ENCODE data around the gene ARIH2. TPM values are rescaled to one million over a fixed set of nuclear protein-coding genes. Genes with fewer than 3 reads are reported as not detected.
A peak's percentile ranks its signal among the peaks of the same experiment; 100 is the strongest.

The ARIH2 gene
- total RNA-seq, 2 experiments from 2014 or later: 102 to 112 TPM

DNA sequence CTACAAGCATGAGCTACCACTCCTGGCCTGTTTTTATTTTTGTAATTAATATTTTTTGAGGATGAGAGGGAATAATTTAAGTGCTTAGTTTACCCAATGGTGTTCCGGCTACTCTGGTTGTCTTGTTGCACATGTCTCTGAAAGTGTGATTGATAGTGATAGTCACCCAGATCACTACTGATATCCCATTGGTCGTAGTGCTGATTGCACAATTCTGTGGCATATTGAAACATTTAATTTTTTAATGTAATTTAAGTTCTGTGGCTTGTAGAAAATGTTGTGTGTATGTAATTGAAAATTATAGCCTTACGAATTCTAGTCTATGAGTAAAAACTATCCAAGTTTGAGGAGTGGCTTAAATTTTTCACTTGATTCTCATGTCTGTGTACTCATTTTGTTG lies 11.9 kb downstream of the ARIH2 start:
- no peaks in the 10 kb centered on the region for H3K9me3 Mint-ChIP-seq (ENCODE audit: insufficient read depth)
- peaks cover 77% of the 10 kb centered on the region for H3K36me3 Mint-ChIP-seq (ENCODE audit: low read depth)
- H3K4me1 Mint-ChIP-seq (ENCODE audit: low read depth): peaks cover 73% of the 10 kb centered on the region
- DNase-seq (no peak), ATAC-seq (no peak)
- no peak overlapping the region for H3K4me3 Mint-ChIP-seq
- no peak overlapping the region for H3K27ac Mint-ChIP-seq
- H3K27me3 Mint-ChIP-seq (ENCODE audit: low read depth): no peaks in the 10 kb centered on the region
- POLR2A ChIA-PET: interaction anchor here (0.6 to 4.3 kb wide), 2 partner anchors 12 to 57 kb away, joined by 3 to 28 read pairs; partner anchors contain the start of gene ARIH2
- CTCF ChIA-PET: interaction anchor here (2.1 to 5.2 kb wide), 3 partner anchors 11 to 32 kb away, joined by 6 to 28 read pairs (median 15); partner anchors contain the start of genes ARIH2 and SLC25A20

DNA sequence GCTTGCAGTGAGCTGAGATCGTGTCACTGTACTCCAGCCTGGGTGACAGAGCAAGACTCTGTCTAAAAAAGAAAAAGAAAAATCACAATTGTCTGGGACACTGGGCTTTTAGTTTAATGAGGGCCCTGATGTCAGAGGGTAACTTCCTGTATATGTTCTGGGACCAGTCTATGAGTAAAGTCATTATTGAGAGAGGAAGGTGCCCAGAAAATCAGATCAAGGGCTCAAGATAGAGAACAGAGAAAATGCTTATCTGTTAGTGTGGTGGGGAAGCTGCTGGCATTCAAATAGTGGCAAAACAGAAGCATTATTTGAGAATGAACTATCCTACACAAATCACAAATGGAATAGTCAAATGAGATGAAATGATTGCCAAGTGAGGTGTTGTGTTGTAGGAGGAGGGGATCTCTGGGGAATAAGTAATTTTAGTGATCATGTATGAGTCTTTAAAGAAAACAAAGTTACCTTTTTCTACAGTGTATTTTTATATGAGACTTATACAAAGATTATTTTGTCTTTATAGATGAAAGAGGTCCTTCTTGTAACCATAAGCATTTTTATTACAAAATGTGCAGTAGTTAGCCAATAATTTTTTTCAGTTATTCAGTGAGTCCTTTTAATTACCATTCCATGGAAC lies 13.4 kb downstream of the ARIH2 start:
- ChIA-PET CTCF (interaction anchor here (1.6 to 5.2 kb wide), 3 partner anchors 13 to 56 kb away, joined by 6 to 28 read pairs (median 8); partner anchors contain the start of gene ARIH2), POLR2A (interaction anchor here (1.3 kb wide), 1 partner anchor 13 kb away, joined by 5 read pairs; the partner anchor contains the start of gene ARIH2)
- H3K4me1 Mint-ChIP-seq (ENCODE audit: low read depth): peaks cover 67% of the 10 kb centered on the region
- no peaks in the 10 kb centered on the region for H3K9me3 Mint-ChIP-seq (ENCODE audit: insufficient read depth)
- H3K27ac Mint-ChIP-seq: peak overlapping the region; percentile 69
- no peak for DNase-seq
- H3K36me3 Mint-ChIP-seq (ENCODE audit: low read depth): peaks cover 73% of the 10 kb centered on the region
- no peaks in the 10 kb centered on the region for H3K27me3 Mint-ChIP-seq (ENCODE audit: low read depth)
- no peak overlapping the region for H3K4me3 Mint-ChIP-seq
- no peak for ATAC-seq

DNA sequence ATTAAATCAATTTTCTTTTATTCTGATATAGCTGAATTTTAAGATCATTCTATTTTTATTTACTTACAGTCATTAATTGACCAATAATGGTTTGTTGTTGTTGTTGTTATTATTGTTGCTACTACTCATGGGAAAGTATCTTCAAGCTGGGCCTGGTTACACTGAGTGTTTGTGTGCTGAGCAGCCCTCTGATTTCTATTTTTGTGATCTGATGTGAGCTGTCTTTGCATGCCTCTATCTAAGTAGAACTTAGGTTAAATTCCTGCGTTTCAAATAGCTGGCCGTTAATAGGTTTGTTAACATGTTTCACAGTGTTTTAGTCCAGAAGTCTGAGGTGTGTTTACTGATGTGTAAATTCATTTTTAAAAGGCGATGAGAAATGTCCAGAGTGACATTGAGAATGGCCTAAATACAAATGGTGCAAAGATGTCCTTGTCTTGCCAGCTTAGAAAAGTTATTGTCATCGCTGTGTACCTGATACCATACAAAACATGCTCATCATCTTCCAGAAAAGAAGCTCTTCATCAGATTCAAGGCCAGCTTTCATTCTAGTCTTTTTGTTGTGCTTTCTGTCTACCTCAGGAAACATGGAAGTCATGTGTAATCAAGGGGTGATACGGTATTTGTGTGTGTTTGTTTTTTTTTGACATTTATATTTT lies 15.8 kb downstream of the ARIH2 start:
- Mint-ChIP-seq H3K27me3 (ENCODE audit: low read depth) (no peaks in the 10 kb centered on the region), H3K9me3 (ENCODE audit: insufficient read depth) (no peaks in the 10 kb centered on the region), H3K4me1 (ENCODE audit: low read depth) (peaks cover 55% of the 10 kb centered on the region), H3K27ac (no peak overlapping the region), H3K4me3 (no peak overlapping the region), H3K36me3 (ENCODE audit: low read depth) (peaks cover 65% of the 10 kb centered on the region)
- ATAC-seq: no peak
- POLR2A ChIA-PET: interaction anchor here (0.5 kb wide), 1 partner anchor 66 kb away, joined by 3 read pairs; no protein-coding TSS in a partner anchor
- CTCF ChIA-PET: interaction anchor here (1.4 to 2.7 kb wide), 4 partner anchors 16 to 499 kb away, joined by 4 to 8 read pairs (median 6); partner anchors contain the start of gene ARIH2
- no peak for DNase-seq

DNA sequence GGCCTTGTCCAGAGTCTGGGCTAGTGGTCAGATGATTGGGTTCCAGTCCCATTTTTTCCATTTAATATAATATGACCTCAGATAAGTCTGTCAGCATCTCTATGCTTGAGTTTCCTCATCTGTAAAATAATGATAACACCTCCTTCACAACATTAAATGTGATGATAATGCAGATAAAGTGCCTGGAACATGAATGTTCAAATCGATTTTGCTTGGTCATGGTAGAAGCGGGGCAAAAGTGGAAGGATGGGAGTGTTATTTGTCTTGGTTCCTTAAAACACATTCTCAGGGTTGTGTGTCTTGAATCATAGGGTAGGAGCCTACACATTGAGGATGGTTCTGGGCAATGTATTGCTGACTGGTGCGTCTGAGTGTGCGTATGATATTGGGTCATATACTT lies 16.9 kb downstream of the ARIH2 start:
- ChIA-PET CTCF (interaction anchor here (1.6 to 2.0 kb wide), 2 partner anchors 17 to 500 kb away, joined by 5 to 8 read pairs; no protein-coding TSS in a partner anchor), POLR2A (no interaction called here)
- no peak overlapping the region for H3K4me3 Mint-ChIP-seq
- DNase-seq: no peak
- ATAC-seq: no peak
- H3K9me3 Mint-ChIP-seq (ENCODE audit: insufficient read depth): no peaks in the 10 kb centered on the region
- peaks cover 47% of the 10 kb centered on the region for H3K4me1 Mint-ChIP-seq (ENCODE audit: low read depth)
- H3K27ac Mint-ChIP-seq: no peak overlapping the region
- H3K36me3 Mint-ChIP-seq (ENCODE audit: low read depth): peaks cover 57% of the 10 kb centered on the region
- H3K27me3 Mint-ChIP-seq (ENCODE audit: low read depth): no peaks in the 10 kb centered on the region

DNA sequence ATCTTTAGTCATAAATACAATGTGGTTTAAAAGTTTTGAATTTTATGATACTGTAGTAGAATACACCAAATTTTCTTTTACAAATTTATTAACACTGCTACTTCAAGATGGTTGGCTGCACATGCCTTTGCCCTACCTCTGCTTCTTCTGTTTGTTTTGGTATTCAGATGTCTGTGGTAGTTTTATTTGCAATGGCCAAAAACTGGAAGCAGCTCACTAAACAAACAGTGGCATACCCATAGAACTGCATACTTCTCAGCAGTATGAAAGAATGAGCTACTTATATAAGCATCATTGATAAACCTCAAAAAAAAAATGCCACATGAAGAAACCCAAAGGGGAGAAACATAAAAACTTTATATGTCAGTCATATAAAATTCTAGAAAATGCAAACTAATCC lies 19.5 kb downstream of the ARIH2 start:
- Mint-ChIP-seq H3K27me3 (ENCODE audit: low read depth) (no peaks in the 10 kb centered on the region), H3K27ac (no peak overlapping the region), H3K4me3 (no peak overlapping the region), H3K36me3 (ENCODE audit: low read depth) (peaks cover 48% of the 10 kb centered on the region), H3K9me3 (ENCODE audit: insufficient read depth) (no peaks in the 10 kb centered on the region), H3K4me1 (ENCODE audit: low read depth) (peaks cover 32% of the 10 kb centered on the region)
- DNase-seq: no peak
- ChIA-PET POLR2A (no interaction called here), CTCF (interaction anchor here (1.2 kb wide), 1 partner anchor 14 kb away, joined by 3 read pairs; no protein-coding TSS in a partner anchor)
- no peak for ATAC-seq

DNA sequence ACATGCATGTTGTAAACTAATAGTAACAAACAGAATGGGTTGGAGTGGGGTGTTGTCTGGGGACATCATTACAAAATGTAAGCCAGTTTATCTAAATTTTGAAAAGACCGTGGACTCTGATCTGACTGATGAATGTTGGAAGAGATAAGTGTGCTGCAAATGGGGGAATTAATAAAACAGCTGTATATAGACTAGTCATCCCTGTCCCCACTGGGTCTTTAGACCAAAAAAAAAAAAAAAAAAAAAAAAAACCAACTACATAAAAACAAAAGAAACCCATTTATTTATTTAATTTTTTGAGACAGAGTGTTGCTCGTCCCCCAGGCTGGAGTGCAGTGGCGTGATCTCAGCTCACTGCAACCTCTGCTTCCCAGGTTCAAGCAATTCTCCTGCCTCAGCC lies 20.0 kb downstream of the ARIH2 start:
- no peaks in the 10 kb centered on the region for H3K9me3 Mint-ChIP-seq (ENCODE audit: insufficient read depth)
- H3K4me3 Mint-ChIP-seq: no peak overlapping the region
- H3K36me3 Mint-ChIP-seq (ENCODE audit: low read depth): peaks cover 50% of the 10 kb centered on the region
- DNase-seq: no peak
- peaks cover 34% of the 10 kb centered on the region for H3K4me1 Mint-ChIP-seq (ENCODE audit: low read depth)
- no peak overlapping the region for H3K27ac Mint-ChIP-seq
- no peaks in the 10 kb centered on the region for H3K27me3 Mint-ChIP-seq (ENCODE audit: low read depth)
- ATAC-seq: no peak
- ChIA-PET POLR2A (no interaction called here), CTCF (interaction anchor here (1.2 kb wide), 1 partner anchor 13 kb away, joined by 3 read pairs; no protein-coding TSS in a partner anchor)

DNA sequence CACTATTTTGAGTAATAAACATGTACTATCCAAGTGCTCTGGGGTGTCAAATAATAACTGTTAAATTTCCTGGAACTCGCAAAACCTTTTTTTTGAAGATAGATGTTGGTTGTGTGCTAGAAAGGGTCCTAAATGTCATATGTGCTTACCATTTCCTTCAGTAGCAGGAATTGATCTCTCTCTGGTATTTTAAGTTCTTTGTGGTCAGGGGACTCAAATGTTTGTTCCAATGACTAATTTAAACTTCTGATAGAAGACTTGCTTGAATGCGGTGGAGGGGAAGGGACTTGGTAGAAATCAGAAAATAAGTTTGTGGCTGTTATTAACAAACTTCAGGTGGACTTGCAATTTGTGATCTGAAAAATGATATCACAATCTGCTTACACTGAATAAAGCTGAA lies 26.8 kb downstream of the ARIH2 start:
- H3K27me3 Mint-ChIP-seq (ENCODE audit: low read depth): no peaks in the 10 kb centered on the region
- H3K36me3 Mint-ChIP-seq (ENCODE audit: low read depth): peaks cover 26% of the 10 kb centered on the region
- ChIA-PET CTCF (interaction anchor here (1.0 to 1.1 kb wide), 2 partner anchors 12 to 76 kb away, joined by 3 read pairs; partner anchors contain the start of gene NDUFAF3), POLR2A (no interaction called here)
- peaks cover 24% of the 10 kb centered on the region for H3K4me1 Mint-ChIP-seq (ENCODE audit: low read depth)
- ATAC-seq: no peak
- no peaks in the 10 kb centered on the region for H3K9me3 Mint-ChIP-seq (ENCODE audit: insufficient read depth)
- no peak for DNase-seq
- peak overlapping the region; percentile 7 for H3K27ac Mint-ChIP-seq
- H3K4me3 Mint-ChIP-seq: no peak overlapping the region

DNA sequence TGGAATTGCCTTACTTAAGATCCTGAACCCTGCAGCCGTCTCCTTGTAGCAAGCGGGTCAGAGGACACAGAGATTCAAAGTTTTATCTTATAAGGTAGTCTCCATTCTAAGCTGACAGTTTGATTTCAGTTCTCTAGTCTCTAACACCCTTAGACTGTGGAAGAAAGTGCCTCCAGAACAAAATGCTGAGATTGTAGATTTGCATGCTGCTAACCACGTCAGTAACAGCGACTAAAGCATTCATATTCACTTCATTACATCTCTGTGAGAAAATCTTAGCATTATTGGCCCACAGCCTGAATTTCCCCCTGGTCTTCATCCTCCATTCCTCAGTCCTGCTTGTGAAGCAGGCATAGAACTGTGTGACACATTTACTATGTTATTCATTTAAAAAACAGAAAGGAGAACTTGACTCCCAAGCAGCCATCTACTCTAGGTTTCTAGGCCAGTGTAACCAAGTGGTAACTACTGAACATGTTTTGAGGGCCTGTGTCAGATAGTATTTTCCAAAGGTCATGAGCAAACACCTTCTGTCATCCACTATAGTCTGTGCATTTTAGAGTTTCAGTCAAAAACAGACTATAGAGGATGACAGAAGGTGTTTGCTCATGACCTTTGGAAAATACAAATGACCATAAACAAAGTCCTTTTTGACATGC lies 27.4 kb downstream of the ARIH2 start:
- CTCF ChIA-PET: interaction anchor here (0.8 to 1.6 kb wide), 3 partner anchors 9 to 16 kb away, joined by 3 read pairs; no protein-coding TSS in a partner anchor
- POLR2A ChIA-PET: no interaction called here
- DNase-seq: no peak
- no peak overlapping the region for H3K4me3 Mint-ChIP-seq
- H3K36me3 Mint-ChIP-seq (ENCODE audit: low read depth): peaks cover 26% of the 10 kb centered on the region
- H3K27me3 Mint-ChIP-seq (ENCODE audit: low read depth): no peaks in the 10 kb centered on the region
- no peak overlapping the region for H3K27ac Mint-ChIP-seq
- H3K4me1 Mint-ChIP-seq (ENCODE audit: low read depth): peaks cover 24% of the 10 kb centered on the region
- no peak for ATAC-seq
- H3K9me3 Mint-ChIP-seq (ENCODE audit: insufficient read depth): no peaks in the 10 kb centered on the region

DNA sequence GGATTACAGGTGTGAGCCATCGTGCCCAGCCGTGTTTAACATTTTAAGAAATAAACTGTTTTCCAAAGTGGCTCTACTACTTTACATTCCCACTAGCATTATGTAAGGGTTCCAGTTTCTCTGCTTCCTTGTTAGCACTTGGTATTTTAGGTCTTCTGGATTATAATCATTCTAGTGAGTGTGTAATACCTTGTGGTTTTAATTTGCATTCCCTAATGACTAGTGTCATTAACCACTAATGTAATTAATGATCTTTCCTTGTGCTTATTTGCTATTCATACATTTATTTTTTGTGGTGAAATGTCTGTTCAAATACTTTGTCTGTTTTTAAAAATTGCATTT lies 30.7 kb downstream of the ARIH2 start:
- Mint-ChIP-seq H3K27ac (no peak overlapping the region), H3K4me1 (ENCODE audit: low read depth) (peaks cover 23% of the 10 kb centered on the region), H3K4me3 (no peak overlapping the region), H3K36me3 (ENCODE audit: low read depth) (peaks cover 17% of the 10 kb centered on the region), H3K27me3 (ENCODE audit: low read depth) (no peaks in the 10 kb centered on the region), H3K9me3 (ENCODE audit: insufficient read depth) (no peaks in the 10 kb centered on the region)
- CTCF ChIA-PET: interaction anchor here (1.3 kb wide), 1 partner anchor 39 kb away, joined by 3 read pairs; no protein-coding TSS in a partner anchor
- no peak for DNase-seq
- ATAC-seq: no peak
- POLR2A ChIA-PET: no interaction called here

DNA sequence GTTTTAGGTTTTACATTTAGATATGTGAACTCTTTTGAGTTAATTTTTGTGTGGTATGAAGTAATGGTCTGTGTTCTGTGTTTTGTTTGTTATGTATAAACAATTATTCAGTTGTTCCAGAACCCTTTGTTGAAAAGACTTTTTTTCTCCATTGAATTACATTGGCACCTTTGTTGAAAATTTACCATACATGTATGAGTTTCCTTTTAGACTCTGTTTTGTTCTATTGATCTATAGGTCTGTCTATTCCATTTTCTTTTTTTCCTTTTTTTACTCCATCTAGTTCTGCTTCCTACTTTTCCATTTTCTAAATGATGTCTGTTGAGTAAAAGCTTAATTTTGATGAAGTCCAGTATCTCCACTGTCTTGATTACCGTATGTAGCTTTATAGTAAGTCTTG lies 31.4 kb downstream of the ARIH2 start:
- POLR2A ChIA-PET: interaction anchor here (0.7 kb wide), 1 partner anchor 262 kb away, joined by 3 read pairs; no protein-coding TSS in a partner anchor
- no peak overlapping the region for H3K4me3 Mint-ChIP-seq
- H3K27me3 Mint-ChIP-seq (ENCODE audit: low read depth): no peaks in the 10 kb centered on the region
- H3K9me3 Mint-ChIP-seq (ENCODE audit: insufficient read depth): no peaks in the 10 kb centered on the region
- H3K36me3 Mint-ChIP-seq (ENCODE audit: low read depth): peaks cover 14% of the 10 kb centered on the region
- no peak overlapping the region for H3K27ac Mint-ChIP-seq
- peaks cover 16% of the 10 kb centered on the region for H3K4me1 Mint-ChIP-seq (ENCODE audit: low read depth)
- CTCF ChIA-PET: interaction anchor here (1.2 to 1.3 kb wide), 2 partner anchors 10 to 38 kb away, joined by 3 read pairs; no protein-coding TSS in a partner anchor
- no peak for ATAC-seq
- no peak for DNase-seq

DNA sequence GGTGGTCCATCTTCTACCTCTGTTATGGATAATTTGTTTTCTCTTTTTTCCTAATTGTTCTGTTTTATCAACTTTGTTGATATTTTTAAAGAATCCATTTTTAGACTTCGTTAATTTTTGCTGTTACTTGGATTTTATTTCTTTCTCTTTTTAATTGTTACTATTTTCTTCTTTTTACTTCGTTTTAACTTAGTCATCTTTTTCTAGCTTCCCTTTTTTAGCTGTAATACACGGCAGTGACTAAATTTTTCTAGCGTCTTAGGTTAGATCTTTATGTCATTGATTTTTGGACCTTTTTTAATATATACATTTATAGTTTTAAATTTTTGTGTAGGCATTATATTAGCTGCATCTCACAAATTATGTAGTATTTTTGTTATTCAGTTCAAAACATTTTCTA lies 33.1 kb downstream of the ARIH2 start:
- H3K4me1 Mint-ChIP-seq (ENCODE audit: low read depth): peaks cover 7% of the 10 kb centered on the region
- ATAC-seq (no peak), DNase-seq (no peak)
- H3K36me3 Mint-ChIP-seq (ENCODE audit: low read depth): peaks cover 10% of the 10 kb centered on the region
- ChIA-PET POLR2A (interaction anchor here (0.6 to 1.4 kb wide), 2 partner anchors 33 to 234 kb away, joined by 3 to 5 read pairs; partner anchors contain the start of gene ARIH2), CTCF (interaction anchor here (0.6 to 2.7 kb wide), 11 partner anchors 8 to 212 kb away, joined by 3 to 19 read pairs (median 4); partner anchors contain the start of genes ARIH2 and SLC25A20)
- no peaks in the 10 kb centered on the region for H3K27me3 Mint-ChIP-seq (ENCODE audit: low read depth)
- no peak overlapping the region for H3K4me3 Mint-ChIP-seq
- no peaks in the 10 kb centered on the region for H3K9me3 Mint-ChIP-seq (ENCODE audit: insufficient read depth)
- no peak overlapping the region for H3K27ac Mint-ChIP-seq
